GM21723 (cell line): ENCODE measurements around the gene ATP2B1.
"Not testable (repeated sequence)": the region's sequence is repeated elsewhere in the genome, so short reads cannot be mapped to it uniquely, and the experiment has no call there.

Source experiments
- ATAC-seq: cut with Tn5 transposase; IDR thresholded peaks from one replicate; pipeline ENCODE4 v1.9.1; 2021; ENCODE audit warnings: mild to moderate bottlenecking, moderate library complexity; ENCODE audit not compliant: unreplicated experiment

ATP2B1 gene

DNA sequence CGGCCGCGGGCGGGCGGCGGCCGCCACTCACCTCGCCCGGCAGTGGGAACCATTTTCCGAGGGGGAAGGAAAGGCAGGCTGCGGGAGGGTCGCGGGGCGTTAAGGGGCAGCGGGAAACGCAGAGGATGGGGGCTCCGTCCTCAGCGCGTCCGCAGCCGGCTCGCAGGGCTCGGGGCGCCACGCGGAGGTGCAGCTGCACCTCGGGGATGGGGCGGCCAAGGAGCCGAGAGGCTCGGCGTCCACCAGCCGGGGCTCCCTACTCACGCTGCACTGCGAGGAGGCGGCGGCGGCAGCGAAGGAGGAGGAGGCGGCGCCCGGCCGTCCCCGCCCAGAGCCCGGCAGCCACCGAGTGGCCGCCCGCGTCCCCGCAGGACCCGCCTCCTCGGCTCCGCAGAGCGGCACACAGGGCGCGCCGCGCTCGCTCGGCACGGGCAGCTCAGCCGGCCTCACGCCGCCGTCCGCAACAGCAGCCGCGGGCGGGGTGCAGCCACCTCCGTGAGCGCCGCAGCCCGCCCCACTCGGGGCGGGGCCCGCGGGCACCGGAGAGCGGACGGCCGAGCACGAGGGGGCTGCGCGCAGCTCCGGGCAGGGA is at the start of gene ATP2B1:
TSS of gene ATP2B1 (minus strand) at position 274 of the 592 bp plus-strand sequence. CDS start 52,952 bp downstream, outside the sequence.
- peak; percentile 66 for ATAC-seq

DNA sequence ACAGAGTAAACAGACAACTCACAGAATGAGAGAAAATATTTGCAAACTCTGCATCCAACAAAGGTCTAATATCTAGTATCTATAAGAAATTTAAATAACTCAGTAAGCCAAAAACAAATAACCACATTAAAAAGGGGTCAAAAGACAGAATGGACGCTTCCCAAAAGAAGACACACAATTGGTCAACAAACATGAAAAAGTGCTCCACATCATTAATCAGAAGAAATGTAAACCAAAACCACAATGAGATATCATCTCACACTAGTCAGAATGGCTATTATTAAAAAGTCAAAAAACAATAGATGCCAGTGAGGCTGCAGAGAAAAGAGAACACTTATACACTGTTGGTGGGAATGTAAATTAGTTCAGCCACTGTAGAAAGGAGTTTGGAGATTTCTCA is 49.3 kb upstream of the ATP2B1 start:
- not testable (repeated sequence) for ATAC-seq

DNA sequence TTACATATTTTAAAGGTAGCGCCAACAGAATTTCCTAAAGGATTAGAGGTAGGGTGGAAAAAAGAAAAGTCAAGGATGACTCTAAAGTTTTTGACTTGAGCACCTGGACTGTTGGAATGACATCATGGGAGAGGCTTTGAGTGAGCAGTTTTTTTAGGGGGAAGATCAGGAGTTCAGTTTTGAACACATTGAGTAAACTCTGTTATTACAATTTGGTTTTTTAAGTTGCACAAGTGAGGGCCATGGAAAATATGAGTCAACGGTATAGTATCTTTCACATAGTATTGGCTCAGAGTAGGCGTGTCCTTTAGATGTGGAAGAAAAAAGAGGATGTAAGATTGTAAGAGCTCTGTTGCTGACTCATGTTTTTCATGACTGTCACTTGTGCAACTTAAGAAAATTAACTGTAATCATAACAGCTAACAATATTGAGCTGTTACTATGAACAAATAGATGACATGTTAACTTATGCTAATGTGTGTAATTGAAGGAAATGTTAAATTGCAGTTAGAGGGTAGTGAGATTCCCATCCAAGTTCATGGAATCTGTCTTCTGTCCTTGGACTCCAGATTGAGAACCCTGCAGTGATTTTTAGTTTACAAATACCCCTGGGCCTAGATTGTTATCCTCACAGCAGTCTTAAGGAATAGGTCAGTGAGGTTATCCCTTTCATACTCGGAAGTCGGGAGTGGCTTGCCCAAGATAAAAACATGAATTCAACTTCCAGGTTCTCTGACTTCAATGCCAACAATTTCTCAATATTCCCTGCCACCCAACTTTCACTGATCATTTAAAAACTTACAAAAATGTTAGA is 48.2 kb upstream of the ATP2B1 start:
- peak; percentile 96 for ATAC-seq

DNA sequence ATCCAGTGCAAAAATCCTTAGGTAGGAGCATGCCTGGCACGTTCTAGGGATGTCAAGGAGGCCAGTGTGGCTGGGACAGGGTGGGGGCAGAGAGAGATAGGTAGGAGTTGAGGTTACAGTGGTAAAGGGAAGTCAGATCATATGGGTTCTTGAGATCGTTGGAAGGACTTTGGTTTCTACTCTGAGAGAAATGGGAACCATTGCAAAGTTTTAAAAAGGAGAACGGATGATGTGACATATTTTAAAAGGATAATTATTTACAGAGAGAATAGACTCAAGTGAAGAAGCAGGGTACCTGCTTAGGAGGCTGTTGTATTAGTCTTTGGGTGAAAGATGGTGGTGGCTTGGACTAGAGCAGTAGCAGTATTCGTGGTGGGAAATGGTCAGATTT is 47.6 kb upstream of the ATP2B1 start:
- peak; percentile 8 for ATAC-seq

DNA sequence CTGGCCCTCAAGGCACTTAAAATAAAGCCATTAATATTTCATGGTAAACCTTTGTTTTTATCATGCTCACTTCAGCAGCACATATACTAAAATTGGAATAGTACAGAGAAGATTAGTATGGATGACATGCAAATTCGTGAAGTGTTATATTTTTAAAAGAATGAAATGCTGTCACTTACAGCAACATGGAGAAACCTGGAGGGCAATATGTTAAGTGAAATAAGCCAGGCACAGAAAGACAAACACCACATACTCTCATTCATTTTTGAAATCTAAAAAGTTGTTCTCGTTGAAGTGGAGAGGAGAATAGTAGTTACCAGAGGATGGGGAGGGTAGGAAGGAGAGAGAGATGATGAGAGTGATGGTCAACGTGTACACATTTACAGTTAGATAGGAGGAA is 45.4 kb upstream of the ATP2B1 start:
- no peak for ATAC-seq

DNA sequence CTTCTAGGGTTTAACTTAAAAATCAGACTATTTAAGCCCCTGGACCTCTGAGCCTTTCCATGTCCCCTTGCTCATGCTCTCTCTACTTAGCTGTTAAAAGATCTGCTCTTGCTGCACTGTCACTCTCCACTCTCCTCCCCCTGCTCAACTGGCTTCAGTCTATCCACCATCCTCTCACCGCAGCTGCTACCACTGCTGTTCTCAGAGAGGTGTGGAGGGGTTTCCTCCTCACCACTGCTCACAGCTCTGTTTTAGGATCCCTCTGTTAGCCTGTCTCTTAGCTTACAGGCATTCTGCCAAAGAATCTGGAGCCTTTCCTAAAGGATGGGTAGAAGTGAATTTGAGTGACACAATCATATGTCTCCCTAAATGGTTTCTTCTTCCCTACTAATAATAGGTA is 43.7 kb upstream of the ATP2B1 start:
- peak; percentile 38 for ATAC-seq

DNA sequence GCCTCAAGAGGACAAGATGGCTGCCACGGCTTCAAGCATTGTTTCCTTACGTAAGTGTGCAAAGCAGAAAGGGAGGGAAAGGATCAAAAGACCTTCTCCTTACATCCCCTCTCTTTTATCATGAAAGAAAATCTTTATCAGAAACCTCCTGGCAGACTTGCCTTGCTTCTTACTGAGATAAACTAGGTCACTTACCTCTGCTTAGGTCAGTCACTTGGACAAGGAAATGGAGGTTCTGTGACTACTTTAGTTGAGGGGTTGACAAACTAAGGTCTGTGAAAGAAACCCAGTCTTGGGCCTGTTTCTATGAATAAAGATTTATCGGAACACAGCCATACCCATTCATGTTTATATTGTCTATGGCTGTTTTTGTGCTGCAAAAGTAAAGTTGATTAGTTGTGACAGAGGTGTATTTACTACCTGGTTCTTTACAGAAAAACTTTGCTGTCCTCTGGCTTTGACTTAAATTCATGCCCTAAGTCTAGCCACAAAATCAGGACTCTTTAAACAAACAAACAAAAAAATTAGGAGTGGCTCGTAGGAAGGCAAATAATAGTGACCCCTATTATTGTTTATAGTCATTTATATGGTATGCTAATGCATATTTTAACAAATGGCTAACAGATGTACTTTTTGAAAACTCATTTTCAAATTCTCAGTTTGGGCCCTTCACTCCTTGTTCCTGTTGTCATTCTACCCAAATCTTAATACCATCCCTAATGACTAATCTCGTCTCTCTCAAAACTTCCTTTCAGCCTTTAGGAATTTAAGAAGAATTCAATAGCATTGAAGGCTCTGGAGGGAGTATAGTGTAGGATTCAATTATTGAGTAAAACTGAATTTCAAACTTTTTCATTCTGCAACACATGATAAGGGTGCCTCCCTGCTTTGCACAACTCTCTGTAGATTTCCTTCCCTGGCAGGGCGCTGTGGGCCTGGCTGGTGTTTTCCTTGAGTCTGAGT is 42.0 kb upstream of the ATP2B1 start:
- no peak for ATAC-seq

DNA sequence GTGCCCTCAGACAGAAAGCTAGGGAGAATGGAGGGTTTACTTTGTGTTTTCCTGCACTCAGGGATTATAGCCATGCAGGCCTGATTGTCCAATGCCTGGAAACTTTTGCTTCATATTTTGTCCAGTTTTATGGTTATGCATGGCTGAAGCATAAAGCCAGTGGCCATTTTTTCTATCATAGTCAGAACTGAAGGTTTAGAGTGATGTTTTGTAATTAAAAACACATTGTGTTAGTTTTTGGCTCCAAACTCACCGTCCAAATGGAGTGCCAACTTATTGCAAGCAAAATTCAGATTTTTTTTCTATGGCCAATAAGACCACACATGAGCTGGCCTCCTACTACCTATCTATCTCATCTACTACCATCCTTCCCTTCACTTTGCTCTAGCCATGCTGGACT is 40.2 kb upstream of the ATP2B1 start:
- ATAC-seq = no peak

DNA sequence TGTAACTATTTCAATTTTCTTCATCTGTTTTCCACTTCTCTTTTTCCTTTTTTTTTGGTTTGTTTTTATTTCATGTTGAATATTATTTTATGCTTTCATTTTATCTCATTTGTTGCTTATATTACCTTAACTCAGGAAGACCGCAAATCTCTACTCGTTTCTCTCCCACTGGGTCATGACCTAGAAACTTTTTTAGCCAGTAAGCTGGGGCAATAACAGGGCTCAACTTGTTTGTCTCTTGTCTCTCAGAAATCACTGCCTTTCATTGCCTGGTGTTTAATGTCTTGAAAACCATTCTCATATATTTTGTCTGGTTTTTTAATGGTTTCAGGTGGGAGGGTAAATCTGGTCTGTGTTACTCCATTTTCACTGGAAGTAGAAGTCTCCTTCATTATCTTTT is 36.6 kb upstream of the ATP2B1 start:
- ATAC-seq = no peak

DNA sequence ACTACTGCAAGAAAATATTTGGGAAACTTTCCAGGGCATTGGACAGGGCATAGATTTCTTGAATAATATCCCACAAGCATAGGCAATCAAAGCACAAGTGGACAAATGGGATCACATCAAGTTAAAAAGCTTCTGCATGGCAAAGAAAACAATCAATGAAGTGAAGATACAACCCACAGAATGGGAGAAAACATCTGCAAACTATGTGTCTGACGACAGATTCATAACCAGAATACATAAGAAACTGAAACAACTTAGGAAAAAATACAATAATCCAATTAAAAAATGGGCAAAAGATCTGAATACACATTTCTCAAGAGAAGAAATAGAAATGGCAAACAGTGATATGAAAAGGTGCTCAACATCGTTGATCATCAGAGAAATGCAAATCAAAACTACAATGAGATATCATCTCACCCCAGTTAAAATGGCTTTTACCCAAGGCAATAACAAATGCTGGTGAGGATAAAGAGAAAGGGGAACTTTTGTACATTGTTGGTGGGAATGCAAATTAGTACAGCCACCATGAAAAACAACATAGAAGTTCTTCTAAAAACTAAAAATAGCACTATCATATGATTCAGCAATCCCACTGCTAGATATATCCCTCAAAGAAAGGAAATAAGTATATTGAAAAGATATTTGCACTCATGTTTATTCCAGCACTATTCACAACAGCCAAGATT is 33.8 kb upstream of the ATP2B1 start:
- no peak for ATAC-seq

DNA sequence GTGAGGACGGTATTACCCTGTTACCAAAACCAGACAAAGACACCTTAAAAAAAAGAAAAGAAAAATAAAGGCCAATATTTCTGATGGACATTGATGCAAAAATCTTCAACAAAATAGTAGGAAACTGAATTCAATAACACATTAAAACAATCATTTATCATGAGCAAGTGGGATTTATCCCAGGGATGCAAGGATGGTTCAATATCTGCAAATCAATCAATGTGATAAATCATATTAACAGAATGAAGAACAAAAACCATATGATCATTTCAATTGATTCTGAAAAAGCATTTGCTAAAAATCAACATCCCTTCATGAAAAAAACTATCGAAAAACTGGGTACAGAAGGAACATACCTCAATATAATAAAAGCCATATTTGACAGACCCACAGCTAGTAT is 32.3 kb upstream of the ATP2B1 start:
- no peak for ATAC-seq

DNA sequence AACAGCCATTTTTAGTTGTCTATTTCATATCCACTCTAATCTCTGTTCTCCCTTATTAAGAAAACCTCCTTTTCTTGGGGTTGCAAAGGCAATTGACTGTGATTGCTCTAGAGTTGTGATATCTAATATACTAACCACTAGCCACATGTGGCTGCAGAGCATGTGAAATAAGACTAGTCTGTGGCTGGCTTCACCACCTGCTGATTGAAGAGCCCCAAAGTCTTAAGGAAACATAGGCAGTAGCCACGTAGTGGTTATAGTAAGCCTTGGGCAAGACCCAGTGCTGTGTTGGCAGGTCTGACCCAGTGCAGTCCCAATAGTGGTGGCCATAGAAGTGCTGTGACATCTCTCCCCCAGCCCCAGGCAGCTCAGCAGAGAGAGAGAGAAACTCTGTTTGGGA is 28.4 kb upstream of the ATP2B1 start:
- ATAC-seq = no peak

DNA sequence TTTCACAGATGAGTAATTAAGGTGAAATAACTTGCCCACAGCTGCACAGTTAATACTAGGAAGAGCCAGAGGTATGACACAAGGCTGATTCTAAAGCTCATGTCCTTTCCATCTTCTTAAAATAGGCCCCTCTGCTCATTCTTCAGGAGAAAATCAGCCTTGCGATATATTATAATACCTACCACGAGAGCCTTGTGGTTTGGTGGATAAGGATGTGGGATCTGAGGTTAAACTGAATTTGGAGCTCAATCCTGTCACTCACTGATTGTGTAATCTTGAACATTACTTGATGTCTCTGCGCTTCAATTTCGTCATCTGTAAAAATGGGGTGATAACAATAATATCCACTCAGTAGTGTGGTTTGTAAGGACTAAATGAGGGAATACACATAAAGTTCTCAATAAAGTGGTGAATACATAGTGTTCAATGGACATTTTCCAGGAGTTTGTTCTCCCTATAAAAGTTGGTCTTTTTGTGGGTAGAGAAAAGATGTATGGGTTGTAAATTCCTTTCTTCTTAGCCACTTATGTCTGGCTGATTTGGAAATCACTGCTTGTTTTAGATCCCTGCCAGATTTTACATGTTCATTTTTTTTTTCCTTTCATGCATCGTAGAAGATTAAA is 25.1 kb upstream of the ATP2B1 start:
- ATAC-seq = no peak

DNA sequence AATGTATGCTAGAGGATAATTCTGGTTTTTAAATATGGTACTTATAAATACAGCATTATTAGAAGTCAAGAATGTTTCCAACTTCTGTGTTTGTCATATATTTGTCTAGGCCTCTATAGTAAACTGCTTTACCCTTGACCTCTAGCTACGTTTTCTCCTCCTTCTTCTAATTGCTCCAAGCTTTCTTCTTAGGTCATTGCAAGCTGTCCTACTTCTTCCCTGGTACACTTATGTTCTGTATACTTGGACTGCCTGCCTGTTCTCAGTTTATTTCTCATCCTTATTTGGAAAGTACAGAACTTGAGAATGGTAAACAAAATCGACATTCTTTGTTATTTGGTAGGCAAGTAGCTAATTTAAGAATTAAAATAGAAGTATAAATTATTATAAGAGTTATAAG is 23.9 kb upstream of the ATP2B1 start:
- no peak for ATAC-seq

DNA sequence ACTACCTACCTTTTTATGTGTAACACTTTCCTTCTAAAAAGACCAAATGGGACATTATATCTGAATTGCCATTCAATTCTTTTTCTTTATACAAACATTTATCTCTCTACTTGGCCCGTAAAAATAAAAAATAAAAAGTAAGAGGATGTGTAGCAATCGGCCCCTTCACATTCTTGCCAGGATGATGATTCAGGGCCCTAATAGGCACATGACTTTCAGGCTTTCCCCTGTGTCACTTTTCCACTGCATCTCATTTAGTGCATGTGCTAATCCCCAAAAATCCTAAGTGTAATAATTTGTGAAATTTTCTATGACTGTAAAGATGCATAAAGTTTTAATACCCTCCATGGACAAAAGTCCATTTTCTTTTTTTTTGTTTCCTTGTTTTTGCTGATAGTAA is 23.0 kb upstream of the ATP2B1 start:
- no peak for ATAC-seq

DNA sequence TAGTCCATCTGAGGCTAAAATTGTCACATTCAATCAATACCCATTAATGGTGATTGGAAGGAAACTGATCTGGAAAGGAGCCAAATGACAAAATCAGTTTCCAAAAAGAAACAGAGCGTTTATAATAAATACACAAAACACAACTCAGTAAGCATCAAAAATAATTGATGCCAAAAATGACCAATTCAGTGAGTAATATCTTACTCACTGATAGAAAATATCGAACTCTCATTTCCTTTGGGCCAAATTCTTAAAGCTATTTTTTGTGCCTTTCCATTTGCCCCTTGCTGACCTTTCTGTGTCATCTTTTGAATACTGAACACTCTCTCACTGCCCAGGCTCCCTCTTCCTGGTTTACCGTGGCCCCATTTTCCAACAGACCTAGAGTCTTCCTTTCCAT is 22.5 kb upstream of the ATP2B1 start:
- ATAC-seq = no peak

DNA sequence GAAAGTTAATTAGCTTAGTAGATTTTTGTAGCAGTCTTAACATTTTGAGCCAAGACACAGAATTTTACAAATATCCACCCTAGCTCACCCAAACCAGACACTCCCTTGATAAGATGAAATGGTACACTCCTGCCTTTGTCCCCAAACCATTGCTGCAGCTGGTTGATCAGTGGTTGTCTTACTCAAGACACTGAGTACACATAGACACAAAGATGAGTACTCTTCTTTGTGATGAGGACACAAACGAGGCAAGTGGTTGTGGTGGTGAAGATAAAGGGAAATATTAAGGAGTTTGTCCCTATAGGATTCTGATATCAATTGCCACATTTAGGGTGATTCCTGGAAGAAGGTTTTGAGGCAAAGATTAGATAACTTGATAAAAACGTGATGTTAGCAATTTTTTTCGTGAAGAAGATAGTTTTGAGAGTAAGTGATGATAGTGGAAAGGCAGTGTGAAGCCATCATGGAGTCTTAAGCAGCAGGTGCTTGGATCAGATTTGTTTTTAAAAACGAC is 21.4 kb upstream of the ATP2B1 start:
- ATAC-seq = no peak

DNA sequence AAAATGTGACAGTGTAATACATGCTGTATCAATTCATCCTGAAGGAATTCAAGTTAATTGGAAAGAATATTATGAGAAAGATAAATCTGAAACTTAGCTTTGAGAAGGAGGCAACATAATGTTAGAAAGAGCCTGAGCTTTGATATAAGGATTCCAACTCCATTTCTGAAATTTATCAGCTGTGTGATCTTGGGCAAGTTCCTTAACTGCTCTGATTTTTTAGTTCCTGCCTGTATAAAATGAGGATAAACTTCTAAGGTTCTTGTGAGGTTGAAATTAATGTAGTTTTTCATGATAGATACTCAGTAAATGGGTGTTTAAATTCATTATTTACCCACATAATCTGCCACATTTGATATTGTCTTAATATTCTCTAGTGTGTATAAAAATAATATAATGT is 14.6 kb upstream of the ATP2B1 start:
- no peak for ATAC-seq

DNA sequence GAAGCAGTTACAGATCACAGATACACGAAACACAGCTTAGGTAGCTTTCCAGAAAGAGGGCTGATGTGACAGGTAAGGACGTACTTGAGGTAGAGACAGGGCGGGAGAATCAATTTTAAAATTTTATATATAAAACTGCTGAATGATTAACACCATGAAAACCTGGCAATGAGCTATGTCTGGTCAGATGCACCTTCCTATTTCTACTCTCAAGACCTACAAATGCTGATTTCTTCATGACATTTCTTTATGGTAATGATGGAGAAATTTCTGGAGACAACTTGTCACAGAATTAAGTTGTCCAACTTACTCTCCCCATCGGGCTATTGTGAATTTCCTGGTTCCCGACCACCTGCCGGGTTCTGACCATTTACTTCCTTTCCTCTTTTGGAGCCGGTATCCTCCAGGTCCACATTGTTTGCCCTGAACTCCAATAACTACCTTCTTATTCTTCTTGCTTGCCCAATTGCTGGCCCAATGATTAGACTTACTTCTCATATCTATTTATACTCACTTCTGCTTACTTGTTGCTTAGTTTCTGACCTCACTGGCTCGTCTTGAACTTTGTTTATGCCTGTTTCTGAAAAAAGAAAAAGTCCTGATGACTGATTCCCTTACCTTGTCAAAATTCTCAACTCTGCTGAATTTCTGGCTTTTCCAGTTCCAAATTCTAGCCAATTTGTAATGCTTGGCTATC is 12.8 kb upstream of the ATP2B1 start:
- peak; percentile 97 for ATAC-seq
